ENCODE data around the gene UBLCP1. TPM values are rescaled to one million over a fixed set of nuclear protein-coding genes. Genes with fewer than 3 reads are reported as not detected.

Gene UBLCP1
- total and polyA plus RNA-seq, 12 donors, result 11.3 to 27.2 (median 21.2) TPM

DNA sequence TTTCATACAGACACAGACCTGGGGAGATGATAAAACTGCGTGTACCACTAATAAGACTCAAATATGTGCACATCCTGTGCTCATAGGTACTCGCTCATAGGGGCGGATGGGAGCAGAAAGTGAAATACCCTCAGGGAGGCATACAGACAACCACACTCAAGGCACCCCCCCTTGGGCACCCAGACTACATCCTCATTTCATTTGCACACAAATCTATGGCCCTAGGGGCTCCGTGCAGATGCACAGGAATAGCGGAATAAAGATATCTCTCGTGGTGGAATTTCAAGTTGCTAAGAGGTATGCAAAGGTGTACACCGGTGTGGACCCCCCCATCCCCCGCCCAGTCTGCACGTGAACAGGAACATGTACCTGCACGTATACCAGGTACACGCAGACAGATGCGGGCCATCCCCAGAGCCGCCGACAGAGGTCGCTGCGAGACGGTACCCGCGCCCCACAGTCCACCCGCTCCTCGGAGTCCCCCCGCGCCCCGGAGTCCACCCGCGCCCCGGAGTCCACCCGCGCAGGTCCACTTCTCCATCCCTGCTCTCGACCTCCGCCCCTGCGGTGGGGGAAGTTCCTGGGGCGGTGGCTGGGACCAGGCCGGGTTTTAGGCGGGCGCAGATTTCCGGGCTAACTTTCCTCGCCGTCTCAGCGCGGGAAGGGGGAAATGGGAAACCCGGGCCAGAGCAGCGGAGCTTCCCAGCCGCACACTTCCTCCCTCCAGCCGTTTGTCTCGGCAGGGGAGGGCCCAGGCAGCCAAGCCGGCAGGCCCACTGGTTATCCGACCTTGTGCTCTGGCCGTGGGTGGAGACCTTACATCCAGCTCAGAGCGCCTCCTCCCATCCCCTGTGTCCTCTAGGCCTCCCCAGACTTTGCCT, 68.2 kb downstream of the UBLCP1 start:
- no peak overlapping the region for H3K27ac ChIP-seq
- H3K4me3 ChIP-seq, result peak overlapping the region in 1 of 4 donors; percentile 55
- H3K27me3 ChIP-seq, result no peaks in the 10 kb centered on the region
- peaks cover 0 to 11% of the 10 kb centered on the region in 2 donors for H3K4me1 ChIP-seq (replicated peaks in 1 of 2)
- DNase-seq, result peak; percentile 31 to 73 (median 66)
- TF ChIP-seq, protein P1, sequence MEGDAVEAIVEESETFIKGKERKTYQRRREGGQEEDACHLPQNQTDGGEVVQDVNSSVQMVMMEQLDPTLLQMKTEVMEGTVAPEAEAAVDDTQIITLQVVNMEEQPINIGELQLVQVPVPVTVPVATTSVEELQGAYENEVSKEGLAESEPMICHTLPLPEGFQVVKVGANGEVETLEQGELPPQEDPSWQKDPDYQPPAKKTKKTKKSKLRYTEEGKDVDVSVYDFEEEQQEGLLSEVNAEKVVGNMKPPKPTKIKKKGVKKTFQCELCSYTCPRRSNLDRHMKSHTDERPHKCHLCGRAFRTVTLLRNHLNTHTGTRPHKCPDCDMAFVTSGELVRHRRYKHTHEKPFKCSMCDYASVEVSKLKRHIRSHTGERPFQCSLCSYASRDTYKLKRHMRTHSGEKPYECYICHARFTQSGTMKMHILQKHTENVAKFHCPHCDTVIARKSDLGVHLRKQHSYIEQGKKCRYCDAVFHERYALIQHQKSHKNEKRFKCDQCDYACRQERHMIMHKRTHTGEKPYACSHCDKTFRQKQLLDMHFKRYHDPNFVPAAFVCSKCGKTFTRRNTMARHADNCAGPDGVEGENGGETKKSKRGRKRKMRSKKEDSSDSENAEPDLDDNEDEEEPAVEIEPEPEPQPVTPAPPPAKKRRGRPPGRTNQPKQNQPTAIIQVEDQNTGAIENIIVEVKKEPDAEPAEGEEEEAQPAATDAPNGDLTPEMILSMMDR (IDR thresholded peaks at IDR 0.05), result peak; percentile 33 to 66 (median 62)
- no peak for TF ChIP-seq POLR2A (IDR thresholded peaks at IDR 0.05)
- H3K9me3 ChIP-seq (replicated peaks in 1 of 3), result no peaks in the 10 kb centered on the region
- no peaks in the 10 kb centered on the region for H3K36me3 ChIP-seq (replicated peaks in 1 of 2)
- intact Hi-C loops (cut with DNase I), result no loop called here
- WGBS, 4 donors, result 5 to 20% (median 11%) methylated on average over 11 to 50 of the region's 50 CpGs

DNA sequence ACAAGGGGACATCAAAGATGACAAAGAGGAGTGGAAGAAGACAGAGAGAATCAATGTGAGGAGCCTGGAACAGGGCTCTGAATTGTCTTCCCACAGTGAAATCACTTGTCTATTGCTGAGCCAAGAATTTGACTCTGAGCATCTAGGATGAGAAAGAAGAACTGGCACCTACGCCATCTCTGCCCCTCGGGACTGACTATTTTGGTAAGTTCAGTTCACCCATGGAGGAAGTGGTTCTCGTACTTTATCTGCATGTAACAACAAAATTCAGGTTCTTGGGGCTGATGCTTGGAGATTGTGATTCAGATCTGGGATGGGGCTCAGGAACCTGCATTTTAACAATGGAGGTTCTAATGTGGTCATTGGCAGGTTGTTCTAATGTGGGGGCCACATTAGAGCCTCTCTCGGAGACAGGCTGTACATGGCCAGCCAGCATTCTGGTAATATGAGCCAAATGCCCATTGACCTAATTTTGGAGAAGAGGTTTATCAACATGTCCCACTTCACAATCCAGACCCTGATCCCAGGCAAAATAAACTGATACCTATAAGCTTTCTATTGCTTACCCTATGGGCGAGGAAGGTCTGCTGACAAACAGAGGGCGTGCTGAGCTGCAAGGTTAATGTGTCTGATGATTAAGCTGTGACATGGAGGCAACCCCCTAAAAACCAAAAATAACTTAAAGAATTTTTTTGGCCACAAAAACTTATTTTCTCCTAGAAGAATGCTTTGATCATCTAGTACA, 69.9 kb downstream of the UBLCP1 start:
- WGBS, 4 donors, result 83 to 92% (median 86%) methylated on average over 6 of the region's 6 CpGs

DNA sequence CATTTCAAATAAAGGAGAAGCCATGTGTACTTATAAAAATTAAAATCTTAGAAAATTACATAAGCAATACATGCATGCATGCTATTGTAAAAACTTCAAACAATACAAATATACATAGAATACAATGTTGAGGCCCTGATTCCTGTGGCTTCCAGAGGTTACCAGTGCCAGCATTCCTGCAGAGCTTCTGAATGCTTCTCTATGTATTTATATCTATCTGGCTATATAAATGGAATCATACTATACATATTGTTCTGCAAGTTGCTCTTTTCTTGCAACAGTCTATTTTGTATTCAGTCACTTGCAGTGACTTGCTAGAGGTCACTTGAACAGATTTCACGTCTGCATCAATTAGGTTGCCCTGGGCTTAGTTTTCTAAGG, 70.4 kb downstream of the UBLCP1 start:
- no peak for DNase-seq
- WGBS, 4 donors, result 81 to 95% (median 85%) methylated on average over 1 of the region's 1 CpG
- TF ChIP-seq, protein P1 (IDR thresholded peaks at IDR 0.05), result no peak
- TF ChIP-seq POLR2A (IDR thresholded peaks at IDR 0.05), result no peak

More for the DNA sequence above, 69.9 kb downstream of the UBLCP1 start:
- Histone ChIP-seq H3K27me3 (no peaks in the 10 kb centered on the region), H3K36me3 (replicated peaks in 1 of 2) (no peaks in the 10 kb centered on the region), H3K4me1 (replicated peaks in 1 of 2) (peaks cover 0 to 17% of the 10 kb centered on the region in 2 donors), H3K27ac (no peak overlapping the region), H3K4me3 (no peak overlapping the region), H3K9me3 (replicated peaks in 1 of 3) (no peaks in the 10 kb centered on the region)
- TF ChIP-seq POLR2A (IDR thresholded peaks at IDR 0.05), result no peak
- TF ChIP-seq, protein P1 (IDR thresholded peaks at IDR 0.05), result no peak
- no peak for DNase-seq
- intact Hi-C loops (cut with DNase I), result no loop called here

More for the DNA sequence above, 70.4 kb downstream of the UBLCP1 start:
- H3K27me3 ChIP-seq, result no peaks in the 10 kb centered on the region
- intact Hi-C loops (cut with DNase I), result no loop called here
- H3K9me3 ChIP-seq (replicated peaks in 1 of 3), result no peaks in the 10 kb centered on the region
- no peak overlapping the region for H3K4me3 ChIP-seq
- peaks cover 0 to 17% of the 10 kb centered on the region in 2 donors for H3K4me1 ChIP-seq (replicated peaks in 1 of 2)
- H3K36me3 ChIP-seq (replicated peaks in 1 of 2), result no peaks in the 10 kb centered on the region
- H3K27ac ChIP-seq, result no peak overlapping the region

Small RNA genes within 50 kb of the gene (small RNA-seq; reads per million reads assigned to genes)
- gene RF00263 (0 reads per million in 2 donors), gene RNU4ATAC2P (0 reads per million in 2 donors)

Other genes with a start within 250 kb of the UBLCP1 start
- gene EBF1, start 163.4 kb upstream of the UBLCP1 start, total RNA-seq, result 10 to 100 TPM in 3 of 9 donors, 1 to 10 TPM in 6; 4.0 to 12.2 (median 8.6) TPM
- gene EBF1, start 163.4 kb upstream of the UBLCP1 start, polyA plus RNA-seq, result 1 to 10 TPM; 2.6 to 7.3 (median 5.2) TPM
- 100 to 1,000 TPM in 3 of 9 donors, 10 to 100 TPM in 6; 61.6 to 138 (median 69.7) TPM for gene RNF145, start 53.7 kb upstream of the UBLCP1 start, total RNA-seq
- gene RNF145, start 53.7 kb upstream of the UBLCP1 start, polyA plus RNA-seq, result 10 to 100 TPM; 20.2 to 72.0 (median 22.5) TPM
- gene IL12B, start 67.2 kb downstream of the UBLCP1 start, total RNA-seq, result not detected
- gene IL12B, start 67.2 kb downstream of the UBLCP1 start, polyA plus RNA-seq, result not detected